NCI-H510A treated with DMSO at 0.1 percent for 48 hours (cell line): Measurements from ENCODE around the gene CASQ2.
A peak's percentile ranks its signal among the peaks of the same experiment; 100 is the strongest.

Experiments used
- DNase-seq: peaks from one replicate; lab custom pipeline; 2025; lab: John Stamatoyannopoulos, UW

Gene CASQ2

GRCh38 chr1:115694805-115695204, 73.7 kb downstream of the CASQ2 start:
- DNase-seq: no peak

- no peak for DNase-seq
These were observed 76.3 kb downstream of the CASQ2 start for GRCh38 chr1:115692224-115692623.

- DNase-seq: no peak
These were observed 77.5 kb downstream of the CASQ2 start for GRCh38 chr1:115690972-115691371.

- no peak for DNase-seq
These were observed 80.8 kb downstream of the CASQ2 start for GRCh38 chr1:115687744-115688143.

- DNase-seq: no peak
These were observed 83.3 kb downstream of the CASQ2 start for GRCh38 chr1:115685029-115685705.

- DNase-seq: no peak
These were observed 85.7 kb downstream of the CASQ2 start for GRCh38 chr1:115682792-115683191.

GRCh38 chr1:115680730-115681111, 87.8 kb downstream of the CASQ2 start:
- DNase-seq: no peak

- no peak for DNase-seq
These were observed 89.3 kb downstream of the CASQ2 start for GRCh38 chr1:115679141-115679611.

- no peak for DNase-seq
These were observed 90.4 kb downstream of the CASQ2 start for GRCh38 chr1:115678141-115678540.

GRCh38 chr1:115677565-115677964, 90.9 kb downstream of the CASQ2 start:
- no peak for DNase-seq

- DNase-seq: no peak
These were observed 91.3 kb downstream of the CASQ2 start for GRCh38 chr1:115677182-115677555.

GRCh38 chr1:115676498-115677181, 91.9 kb downstream of the CASQ2 start:
- no peak for DNase-seq

GRCh38 chr1:115672224-115673009, 96.1 kb downstream of the CASQ2 start:
- no peak for DNase-seq

- DNase-seq: peak; percentile 68
These were observed 97.2 kb downstream of the CASQ2 start for GRCh38 chr1:115671176-115671934.

GRCh38 chr1:115670476-115671175, 97.9 kb downstream of the CASQ2 start:
- DNase-seq: peak; percentile 93

GRCh38 chr1:115669886-115670285, 98.6 kb downstream of the CASQ2 start:
- no peak for DNase-seq

- peak; percentile 41 for DNase-seq
These were observed 99.4 kb downstream of the CASQ2 start for GRCh38 chr1:115669002-115669673.

- DNase-seq: no peak
These were observed 99.9 kb downstream of the CASQ2 start for GRCh38 chr1:115668579-115668978.

- DNase-seq: no peak
These were observed 101.8 kb downstream of the CASQ2 start for GRCh38 chr1:115666702-115667101.

- no peak for DNase-seq
These were observed 102.3 kb downstream of the CASQ2 start for GRCh38 chr1:115666206-115666605.
